ENCODE results near the gene VSIG1. TPM values are rescaled to one million over a fixed set of nuclear protein-coding genes. Genes with fewer than 3 reads are reported as not detected.

VSIG1 gene
- not detected in 2 replicates for total RNA-seq

DNA sequence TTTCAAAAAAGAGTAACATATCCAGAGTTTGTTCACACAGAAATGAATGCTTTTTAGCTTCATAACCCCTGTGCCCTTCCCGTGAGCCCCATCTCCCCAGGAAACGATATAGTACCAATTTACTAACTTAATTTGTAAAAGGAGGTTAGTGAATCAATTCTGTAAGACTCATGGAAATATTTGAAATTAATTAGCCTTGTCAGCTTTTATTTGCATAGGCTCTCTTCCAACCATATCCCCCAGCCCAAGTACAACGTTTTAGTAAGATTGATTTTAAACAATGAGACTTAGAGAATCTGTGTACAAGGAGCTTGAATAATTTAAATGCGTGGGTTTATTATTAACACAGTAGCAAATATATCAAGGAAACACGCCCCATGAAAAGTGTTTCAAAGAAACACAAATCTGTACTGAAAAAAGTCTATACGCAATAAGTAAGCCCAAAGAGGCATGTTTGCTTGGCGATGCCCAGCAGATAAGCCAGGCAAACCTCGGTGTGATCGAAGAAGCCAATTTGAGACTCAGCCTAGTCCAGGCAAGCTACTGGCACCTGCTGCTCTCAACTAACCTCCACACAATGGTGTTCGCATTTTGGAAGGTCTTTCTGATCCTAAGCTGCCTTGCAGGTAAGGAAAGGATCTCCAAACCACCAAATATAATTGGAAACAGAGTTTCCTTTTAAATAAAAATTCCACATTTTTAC is at the start of gene VSIG1:
Gene VSIG1 (plus strand): TSS at position 512 of the 703 bp plus-strand sequence. CDS start 66 bp downstream, at position 578.
- TF ChIP-seq, protein P1, sequence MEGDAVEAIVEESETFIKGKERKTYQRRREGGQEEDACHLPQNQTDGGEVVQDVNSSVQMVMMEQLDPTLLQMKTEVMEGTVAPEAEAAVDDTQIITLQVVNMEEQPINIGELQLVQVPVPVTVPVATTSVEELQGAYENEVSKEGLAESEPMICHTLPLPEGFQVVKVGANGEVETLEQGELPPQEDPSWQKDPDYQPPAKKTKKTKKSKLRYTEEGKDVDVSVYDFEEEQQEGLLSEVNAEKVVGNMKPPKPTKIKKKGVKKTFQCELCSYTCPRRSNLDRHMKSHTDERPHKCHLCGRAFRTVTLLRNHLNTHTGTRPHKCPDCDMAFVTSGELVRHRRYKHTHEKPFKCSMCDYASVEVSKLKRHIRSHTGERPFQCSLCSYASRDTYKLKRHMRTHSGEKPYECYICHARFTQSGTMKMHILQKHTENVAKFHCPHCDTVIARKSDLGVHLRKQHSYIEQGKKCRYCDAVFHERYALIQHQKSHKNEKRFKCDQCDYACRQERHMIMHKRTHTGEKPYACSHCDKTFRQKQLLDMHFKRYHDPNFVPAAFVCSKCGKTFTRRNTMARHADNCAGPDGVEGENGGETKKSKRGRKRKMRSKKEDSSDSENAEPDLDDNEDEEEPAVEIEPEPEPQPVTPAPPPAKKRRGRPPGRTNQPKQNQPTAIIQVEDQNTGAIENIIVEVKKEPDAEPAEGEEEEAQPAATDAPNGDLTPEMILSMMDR (IDR thresholded peaks at IDR 0.05; ENCODE audit: insufficient read depth, low read depth, low read length) = no peak

DNA sequence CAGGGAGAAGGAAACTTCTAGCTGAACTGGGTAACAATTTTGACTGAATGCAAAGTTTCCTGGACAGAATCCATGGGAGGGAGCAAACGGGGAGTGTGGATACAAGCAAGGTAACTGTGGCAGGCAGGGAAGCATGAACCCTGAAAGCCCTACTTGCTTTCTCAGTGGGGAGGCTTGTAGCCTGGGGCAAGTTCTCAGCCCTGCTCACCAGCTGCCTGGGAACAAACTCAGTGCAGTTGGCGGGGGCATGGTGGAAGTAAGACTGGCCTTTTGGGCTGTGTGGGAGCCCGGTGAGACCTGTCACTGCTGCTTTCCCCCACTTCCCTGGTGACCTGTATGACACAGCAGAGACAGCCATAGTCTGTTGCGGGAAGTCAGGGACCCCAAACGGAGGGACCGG is 48.7 kb upstream of the VSIG1 start:
- no peak for DNase-seq (ENCODE audit: low read depth)
- TF ChIP-seq, protein P1 (IDR thresholded peaks at IDR 0.05; ENCODE audit: insufficient read depth, low read depth, low read length) = no peak
- H3K4me3 ChIP-seq (ENCODE audit: low read depth, low read length) = no peak overlapping the region

More for the DNA sequence above, at the start of gene VSIG1:
- DNase-seq (ENCODE audit: low read depth) = no peak
- no peak within 1 kb of the TSS for H3K4me3 ChIP-seq (ENCODE audit: low read depth, low read length)

DNA sequence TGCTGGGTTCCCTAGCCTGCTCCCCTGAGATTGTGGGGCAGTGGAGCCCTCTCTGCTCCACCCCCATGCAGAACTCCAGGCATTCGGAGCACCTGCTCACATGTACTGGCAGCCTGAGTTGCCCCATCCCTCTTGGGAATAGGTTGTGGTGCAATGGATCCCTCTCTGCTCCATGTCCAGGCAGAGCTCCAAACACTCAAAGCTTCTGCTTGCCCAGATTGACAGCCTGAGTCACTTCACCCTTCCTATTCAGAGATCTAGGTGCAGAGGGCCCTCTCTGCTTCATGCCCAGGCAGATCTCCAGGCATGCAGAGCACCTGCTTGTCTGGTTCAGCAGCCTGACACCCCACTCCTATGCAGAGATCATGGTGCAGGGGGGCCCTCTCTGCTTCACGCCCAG is 44.1 kb upstream of the VSIG1 start:
- TF ChIP-seq, protein P1 (IDR thresholded peaks at IDR 0.05; ENCODE audit: insufficient read depth, low read depth, low read length) = no peak
- no peak overlapping the region for H3K4me3 ChIP-seq (ENCODE audit: low read depth, low read length)
- DNase-seq (ENCODE audit: low read depth) = no peak

DNA sequence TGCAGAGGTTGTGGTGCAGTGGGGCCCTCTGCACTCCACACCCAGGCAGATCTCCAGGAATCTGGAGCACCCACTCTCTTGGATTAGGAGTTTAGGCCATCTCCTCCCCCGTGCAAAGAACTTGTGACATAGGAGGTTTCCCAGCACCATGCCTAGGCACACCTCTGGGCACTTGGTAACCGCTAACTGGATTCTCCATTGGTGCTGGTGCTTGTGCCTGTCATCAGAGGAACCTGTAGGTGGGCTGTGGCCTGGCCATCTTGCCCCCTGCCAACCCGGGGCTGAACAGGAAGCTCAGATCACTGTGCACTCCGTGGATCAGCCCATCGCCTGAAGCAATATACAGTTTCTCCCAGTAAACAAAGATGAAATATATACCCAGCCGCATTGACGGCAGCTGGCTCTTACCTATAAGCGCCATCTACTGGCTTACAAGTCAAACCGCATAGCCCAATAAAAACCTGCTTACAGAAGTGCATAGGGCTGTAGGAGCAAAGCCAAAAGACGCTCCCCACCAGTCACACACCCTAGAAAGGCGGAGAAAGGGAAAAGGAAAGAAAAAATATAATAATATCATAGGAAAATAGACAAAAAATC is 43.5 kb upstream of the VSIG1 start:
- DNase-seq (ENCODE audit: low read depth) = peak; percentile 60
- TF ChIP-seq, protein P1 (IDR thresholded peaks at IDR 0.05; ENCODE audit: insufficient read depth, low read depth, low read length) = peak; percentile 47
- no peak overlapping the region for H3K4me3 ChIP-seq (ENCODE audit: low read depth, low read length)

DNA sequence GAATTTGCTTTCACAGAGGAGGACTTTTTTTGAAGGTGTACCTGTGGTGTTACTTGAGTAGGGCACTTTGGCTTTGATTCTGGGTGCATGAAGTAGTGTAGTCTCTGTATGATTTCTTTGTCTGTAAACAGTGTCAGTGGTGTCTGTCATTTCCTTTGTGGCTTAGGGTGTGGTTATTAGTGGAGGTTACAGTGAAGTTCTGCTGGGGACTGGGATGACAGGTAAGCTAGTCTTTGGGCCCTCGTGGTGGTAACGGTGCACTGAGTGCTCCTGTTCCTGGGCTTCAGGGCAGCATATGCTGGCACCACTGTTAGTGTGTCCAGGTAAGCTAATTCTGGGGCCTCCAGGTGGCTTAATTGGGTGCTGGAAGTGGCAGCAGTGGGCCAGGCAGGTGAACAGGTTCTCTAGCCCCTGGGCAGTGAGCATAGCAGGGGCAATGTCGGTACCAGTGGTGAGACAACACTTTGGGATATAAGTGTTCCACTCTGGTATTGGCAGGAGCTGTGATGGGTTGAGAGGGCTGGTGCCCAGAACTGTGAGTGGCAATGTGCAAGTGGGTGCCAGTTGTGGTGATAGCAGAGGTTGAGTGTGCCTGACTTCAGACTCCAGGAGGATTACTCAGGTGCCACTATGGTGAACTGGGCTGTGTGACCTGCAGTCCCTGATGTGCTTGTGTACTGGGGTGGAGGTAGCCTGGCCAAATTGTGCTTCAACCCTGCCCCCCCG is 26.0 kb upstream of the VSIG1 start:
- H3K4me3 ChIP-seq (ENCODE audit: low read depth, low read length) = no peak overlapping the region
- no peak for DNase-seq (ENCODE audit: low read depth)
- TF ChIP-seq, protein P1 (IDR thresholded peaks at IDR 0.05; ENCODE audit: insufficient read depth, low read depth, low read length) = no peak

DNA sequence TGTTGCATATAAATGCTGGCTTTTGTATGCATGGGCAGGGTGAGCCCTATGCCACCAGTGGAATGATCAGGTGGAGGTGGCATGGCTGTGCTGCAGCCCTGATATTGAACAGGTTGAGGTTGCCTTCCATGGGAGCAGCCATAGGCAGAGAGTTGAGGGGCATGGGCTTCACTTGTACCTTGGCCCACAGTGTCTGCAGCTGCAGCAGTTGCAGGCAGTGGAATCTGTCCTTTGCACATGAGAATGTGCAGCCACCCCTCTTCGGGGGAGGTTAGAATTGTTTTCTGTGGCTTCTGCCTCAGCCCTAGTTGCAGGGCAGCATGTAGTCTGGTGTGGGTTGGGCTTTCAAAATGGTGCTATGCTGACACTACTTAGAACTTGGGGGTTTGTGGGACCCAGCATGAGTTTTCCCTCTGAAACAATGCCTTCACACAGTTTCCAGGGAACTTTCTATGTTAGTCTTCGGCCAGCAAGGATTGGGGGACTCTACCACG is 25.4 kb upstream of the VSIG1 start:
- TF ChIP-seq, protein P1 (IDR thresholded peaks at IDR 0.05; ENCODE audit: insufficient read depth, low read depth, low read length) = no peak
- no peak overlapping the region for H3K4me3 ChIP-seq (ENCODE audit: low read depth, low read length)
- DNase-seq (ENCODE audit: low read depth) = no peak
